NB4 (cell line): Measurements from ENCODE around the gene POLRMT.

Source experiments
- DNase-seq: peaks from one replicate; pipeline ENCODE4 v3.0.0; 2010; ENCODE audit warnings: low read depth
- H3K4me3 ChIP-seq: one replicate; pipeline ENCODE4 v1.5.1; 2011; ENCODE audit warnings: mild to moderate bottlenecking, low read depth, low read length, moderate library complexity
- CTCF ChIP-seq: IDR thresholded peaks from one replicate; pipeline ENCODE4 v1.5.1; 2012; ENCODE audit warnings: low read depth, low read length
- MAX ChIP-seq: IDR thresholded peaks from 2 replicates; pipeline ENCODE4 v1.6.1; 2011; ENCODE audit warnings: low read depth, low read length
- MYC ChIP-seq: IDR thresholded peaks from 2 replicates; pipeline ENCODE4 v1.6.1; 2011; ENCODE audit warnings: low read depth, low read length
- POLR2A ChIP-seq: IDR thresholded peaks from 2 replicates; pipeline ENCODE4 v1.6.1; 2011; ENCODE audit warnings: mild to moderate bottlenecking; ENCODE audit not compliant: insufficient read length; ENCODE audit errors: extremely low read depth

POLRMT gene

GRCh38 chr19:584240-585001 lies 48.9 kb downstream of the POLRMT start:
- H3K4me3 ChIP-seq, result no peak overlapping the region
- TF ChIP-seq POLR2A (no peak), MAX (no peak), CTCF (peak; percentile 73)
- peak; percentile 64 for DNase-seq

GRCh38 chr19:583968-584239 lies 49.4 kb downstream of the POLRMT start:
- DNase-seq, result no peak
- no peak overlapping the region for H3K4me3 ChIP-seq
- TF ChIP-seq POLR2A (no peak), MAX (no peak)

- TF ChIP-seq MAX (no peak), CTCF (no peak), MYC (no peak), POLR2A (no peak)
- no peak overlapping the region for H3K4me3 ChIP-seq
- DNase-seq, result no peak
Measured at GRCh38 chr19:583198-583967, 50.0 kb downstream of the POLRMT start.

GRCh38 chr19:582497-583197 lies 50.7 kb downstream of the POLRMT start:
- TF ChIP-seq MYC (no peak), POLR2A (no peak), CTCF (no peak), MAX (no peak)
- DNase-seq, result no peak
- H3K4me3 ChIP-seq, result no peak overlapping the region

- TF ChIP-seq MYC (no peak), POLR2A (no peak), MAX (no peak), CTCF (no peak)
- no peak for DNase-seq
Measured at GRCh38 chr19:581399-582111, 51.8 kb downstream of the POLRMT start.

More at GRCh38 chr19:581399-582111, 51.8 kb downstream of the POLRMT start:
- H3K4me3 ChIP-seq, result no peak overlapping the region
